Retinal pigment epithelial cell (primary cell): ENCODE results near the gene OLIG2.

Source experiments
- DNase-seq: peaks from one replicate; pipeline ENCODE4 v3.0.0-alpha.2; 2010; ENCODE audit warnings: low read depth
- H3K4me3 ChIP-seq: 2 replicates; pipeline ENCODE4 v1.5.1; 2011; ENCODE audit warnings: mild to moderate bottlenecking, low read length, control low read depth, moderate library complexity
- TF ChIP-seq, protein P1 (sequence below): conservative IDR thresholded peaks from 2 replicates; pipeline ENCODE4 v1.5.1; 2011; ENCODE audit warnings: low read depth, low read length, control low read depth, inconsistent platforms

Gene OLIG2

GRCh38 chr21:33028287-33028670 is 2.5 kb downstream of the OLIG2 start:
- no peak for DNase-seq
- TF ChIP-seq, protein P1, sequence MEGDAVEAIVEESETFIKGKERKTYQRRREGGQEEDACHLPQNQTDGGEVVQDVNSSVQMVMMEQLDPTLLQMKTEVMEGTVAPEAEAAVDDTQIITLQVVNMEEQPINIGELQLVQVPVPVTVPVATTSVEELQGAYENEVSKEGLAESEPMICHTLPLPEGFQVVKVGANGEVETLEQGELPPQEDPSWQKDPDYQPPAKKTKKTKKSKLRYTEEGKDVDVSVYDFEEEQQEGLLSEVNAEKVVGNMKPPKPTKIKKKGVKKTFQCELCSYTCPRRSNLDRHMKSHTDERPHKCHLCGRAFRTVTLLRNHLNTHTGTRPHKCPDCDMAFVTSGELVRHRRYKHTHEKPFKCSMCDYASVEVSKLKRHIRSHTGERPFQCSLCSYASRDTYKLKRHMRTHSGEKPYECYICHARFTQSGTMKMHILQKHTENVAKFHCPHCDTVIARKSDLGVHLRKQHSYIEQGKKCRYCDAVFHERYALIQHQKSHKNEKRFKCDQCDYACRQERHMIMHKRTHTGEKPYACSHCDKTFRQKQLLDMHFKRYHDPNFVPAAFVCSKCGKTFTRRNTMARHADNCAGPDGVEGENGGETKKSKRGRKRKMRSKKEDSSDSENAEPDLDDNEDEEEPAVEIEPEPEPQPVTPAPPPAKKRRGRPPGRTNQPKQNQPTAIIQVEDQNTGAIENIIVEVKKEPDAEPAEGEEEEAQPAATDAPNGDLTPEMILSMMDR: no peak
- no peak overlapping the region for H3K4me3 ChIP-seq

GRCh38 chr21:33028773-33029384 is 3.1 kb downstream of the OLIG2 start:
- DNase-seq: no peak
- TF ChIP-seq, protein P1: no peak
- H3K4me3 ChIP-seq: no peak overlapping the region

DNA sequence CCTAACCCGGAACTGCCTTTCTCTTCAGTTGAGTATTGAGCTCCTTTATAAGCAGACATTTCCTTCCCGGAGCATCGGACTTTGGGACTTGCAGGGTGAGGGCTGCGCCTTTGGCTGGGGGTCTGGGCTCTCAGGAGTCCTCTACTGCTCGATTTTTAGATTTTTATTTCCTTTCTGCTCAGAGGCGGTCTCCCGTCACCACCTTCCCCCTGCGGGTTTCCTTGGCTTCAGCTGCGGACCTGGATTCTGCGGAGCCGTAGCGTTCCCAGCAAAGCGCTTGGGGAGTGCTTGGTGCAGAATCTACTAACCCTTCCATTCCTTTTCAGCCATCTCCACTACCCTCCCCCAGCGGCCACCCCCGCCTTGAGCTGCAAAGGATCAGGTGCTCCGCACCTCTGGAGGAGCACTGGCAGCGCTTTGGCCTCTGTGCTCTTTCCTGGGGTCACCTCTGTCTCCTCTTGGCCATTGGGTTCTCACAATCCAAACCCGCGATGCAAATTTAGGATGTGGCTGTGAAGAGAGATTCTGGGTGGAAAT is 3.7 kb downstream of the OLIG2 start:
- no peak for DNase-seq
- TF ChIP-seq, protein P1: no peak
- no peak overlapping the region for H3K4me3 ChIP-seq

GRCh38 chr21:33029975-33030461 is 4.3 kb downstream of the OLIG2 start:
- DNase-seq: no peak
- H3K4me3 ChIP-seq: no peak overlapping the region
- TF ChIP-seq, protein P1: no peak

DNA sequence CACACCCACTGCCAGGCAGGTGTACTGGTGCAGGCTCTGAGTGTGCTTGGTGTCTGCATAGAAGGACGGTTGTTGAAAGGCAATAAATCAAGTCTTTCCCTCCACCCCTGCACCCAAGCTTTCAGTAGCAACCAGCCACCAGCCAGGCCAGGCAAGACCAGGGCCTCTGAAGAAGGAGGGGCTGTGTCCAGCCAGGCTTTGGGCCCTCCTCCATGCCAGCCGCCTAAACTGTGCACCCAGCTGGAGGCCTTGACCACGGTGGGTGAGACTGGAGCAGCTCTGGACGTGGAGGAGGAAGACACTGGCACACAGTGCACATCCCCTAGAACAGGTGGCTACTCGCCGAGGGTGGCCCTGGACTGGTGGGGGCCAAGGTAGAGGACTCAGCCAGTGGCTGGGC is 4.9 kb downstream of the OLIG2 start:
- no peak for DNase-seq
- no peak overlapping the region for H3K4me3 ChIP-seq
- TF ChIP-seq, protein P1: no peak

- TF ChIP-seq, protein P1: no peak
- no peak overlapping the region for H3K4me3 ChIP-seq
These were observed 5.6 kb downstream of the OLIG2 start for GRCh38 chr21:33031152-33031911.

More at GRCh38 chr21:33031152-33031911, 5.6 kb downstream of the OLIG2 start:
- no peak for DNase-seq
